HG02973 (cell line): ENCODE results near the gene MAP1LC3C.

ENCODE experiments used
- ATAC-seq: cut with Tn5 transposase; IDR thresholded peaks from one replicate; pipeline ENCODE4 v1.9.1; 2021; ENCODE audit warnings: moderate library complexity; ENCODE audit not compliant: unreplicated experiment

MAP1LC3C gene

GRCh38 chr1:241999026-241999425, at the start of gene MAP1LC3C:
Gene MAP1LC3C, minus strand, starts transcription at chr1:241999098. Its CDS starts 90 bp downstream, at chr1:241999008.
- no peak for ATAC-seq

GRCh38 chr1:242043165-242043564, 44.3 kb upstream of the MAP1LC3C start:
- no peak for ATAC-seq

GRCh38 chr1:242034392-242034791, 35.5 kb upstream of the MAP1LC3C start:
- no peak for ATAC-seq

- ATAC-seq = no peak
Measured at GRCh38 chr1:242033447-242033846, 34.5 kb upstream of the MAP1LC3C start.

- ATAC-seq = no peak
Measured at GRCh38 chr1:242030071-242030470, 31.2 kb upstream of the MAP1LC3C start.

- ATAC-seq = no peak
Measured at GRCh38 chr1:242025681-242026080, 26.8 kb upstream of the MAP1LC3C start.

- ATAC-seq = no peak
Measured at GRCh38 chr1:242023805-242024204, 24.9 kb upstream of the MAP1LC3C start.

GRCh38 chr1:242019018-242019417, 20.1 kb upstream of the MAP1LC3C start:
- no peak for ATAC-seq

- peak; percentile 83 for ATAC-seq
Measured at GRCh38 chr1:242017580-242018233, 18.8 kb upstream of the MAP1LC3C start.

- no peak for ATAC-seq
Measured at GRCh38 chr1:242016479-242016878, 17.6 kb upstream of the MAP1LC3C start.

- ATAC-seq = no peak
Measured at GRCh38 chr1:242011894-242012660, 13.2 kb upstream of the MAP1LC3C start.

- ATAC-seq = no peak
Measured at GRCh38 chr1:242008826-242009495, 10.1 kb upstream of the MAP1LC3C start.

- no peak for ATAC-seq
Measured at GRCh38 chr1:242006976-242007375, 8.1 kb upstream of the MAP1LC3C start.

GRCh38 chr1:242005866-242006535, 7.1 kb upstream of the MAP1LC3C start:
- ATAC-seq = no peak

GRCh38 chr1:242004751-242005495, 6.0 kb upstream of the MAP1LC3C start:
- no peak for ATAC-seq

GRCh38 chr1:242002510-242002909, 3.6 kb upstream of the MAP1LC3C start:
- no peak for ATAC-seq

GRCh38 chr1:242002072-242002471, 3.2 kb upstream of the MAP1LC3C start:
- no peak for ATAC-seq

GRCh38 chr1:242000434-242000833, 1.5 kb upstream of the MAP1LC3C start:
- ATAC-seq = no peak

GRCh38 chr1:241998412-241998921, 431 bp downstream of the MAP1LC3C start:
- peak; percentile 87 for ATAC-seq

- ATAC-seq = no peak
Measured at GRCh38 chr1:241997401-241997998, 1.4 kb downstream of the MAP1LC3C start.
